ENCODE data around the gene UBE2N.

The UBE2N gene

GRCh38 chr12:93460902-93461301, 19.2 kb upstream of the UBE2N start:
- Histone ChIP-seq H3K4me1 (ENCODE audit: control insufficient read depth, low read depth, low read length) (no peaks in the 10 kb centered on the region), H3K27me3 (ENCODE audit: control insufficient read depth, insufficient read depth, low read length) (no peaks in the 10 kb centered on the region), H3K9ac (ENCODE audit: low read length) (no peak overlapping the region), H3K4me3 (ENCODE audit: low read length) (no peak overlapping the region), H3K9me3 (ENCODE audit: control insufficient read depth, low read depth, low read length) (no peaks in the 10 kb centered on the region), H3K27ac (ENCODE audit: low read length) (no peak overlapping the region), H3K36me3 (ENCODE audit: control insufficient read depth, low read depth, low read length) (no peaks in the 10 kb centered on the region)

- Histone ChIP-seq H3K4me1 (ENCODE audit: control insufficient read depth, low read depth, low read length) (no peaks in the 10 kb centered on the region), H3K9me3 (ENCODE audit: control insufficient read depth, low read depth, low read length) (no peaks in the 10 kb centered on the region), H3K27me3 (ENCODE audit: control insufficient read depth, insufficient read depth, low read length) (no peaks in the 10 kb centered on the region), H3K9ac (ENCODE audit: low read length) (no peak overlapping the region), H3K36me3 (ENCODE audit: control insufficient read depth, low read depth, low read length) (no peaks in the 10 kb centered on the region), H3K4me3 (ENCODE audit: low read length) (no peak overlapping the region), H3K27ac (ENCODE audit: low read length) (no peak overlapping the region)
Observed at GRCh38 chr12:93460003-93460402, 18.3 kb upstream of the UBE2N start.

- no peaks in the 10 kb centered on the region for H3K9me3 ChIP-seq (ENCODE audit: control insufficient read depth, low read depth, low read length)
Observed at GRCh38 chr12:93459097-93459496, 17.4 kb upstream of the UBE2N start.

GRCh38 chr12:93456077-93456476, 14.3 kb upstream of the UBE2N start:
- Histone ChIP-seq H3K4me1 (ENCODE audit: control insufficient read depth, low read depth, low read length) (no peaks in the 10 kb centered on the region), H3K9me3 (ENCODE audit: control insufficient read depth, low read depth, low read length) (no peaks in the 10 kb centered on the region), H3K27me3 (ENCODE audit: control insufficient read depth, insufficient read depth, low read length) (no peaks in the 10 kb centered on the region), H3K9ac (ENCODE audit: low read length) (no peak overlapping the region), H3K4me3 (ENCODE audit: low read length) (no peak overlapping the region), H3K36me3 (ENCODE audit: control insufficient read depth, low read depth, low read length) (no peaks in the 10 kb centered on the region), H3K27ac (ENCODE audit: low read length) (no peak overlapping the region)

More at GRCh38 chr12:93459097-93459496, 17.4 kb upstream of the UBE2N start:
- Histone ChIP-seq H3K36me3 (ENCODE audit: control insufficient read depth, low read depth, low read length) (no peaks in the 10 kb centered on the region), H3K27ac (ENCODE audit: low read length) (no peak overlapping the region), H3K4me3 (ENCODE audit: low read length) (no peak overlapping the region), H3K4me1 (ENCODE audit: control insufficient read depth, low read depth, low read length) (no peaks in the 10 kb centered on the region), H3K9ac (ENCODE audit: low read length) (no peak overlapping the region), H3K27me3 (ENCODE audit: control insufficient read depth, insufficient read depth, low read length) (no peaks in the 10 kb centered on the region)

- Histone ChIP-seq H3K36me3 (ENCODE audit: control insufficient read depth, low read depth, low read length) (no peaks in the 10 kb centered on the region), H3K9me3 (ENCODE audit: control insufficient read depth, low read depth, low read length) (no peaks in the 10 kb centered on the region), H3K4me3 (ENCODE audit: low read length) (no peak overlapping the region), H3K27ac (ENCODE audit: low read length) (no peak overlapping the region), H3K27me3 (ENCODE audit: control insufficient read depth, insufficient read depth, low read length) (no peaks in the 10 kb centered on the region), H3K9ac (ENCODE audit: low read length) (no peak overlapping the region), H3K4me1 (ENCODE audit: control insufficient read depth, low read depth, low read length) (no peaks in the 10 kb centered on the region)
Observed at GRCh38 chr12:93453633-93454032, 11.9 kb upstream of the UBE2N start.

- no peaks in the 10 kb centered on the region for H3K27me3 ChIP-seq (ENCODE audit: control insufficient read depth, insufficient read depth, low read length)
- H3K27ac ChIP-seq (ENCODE audit: low read length): no peak overlapping the region
- H3K4me1 ChIP-seq (ENCODE audit: control insufficient read depth, low read depth, low read length): no peaks in the 10 kb centered on the region
Observed at GRCh38 chr12:93451423-93452158, 9.8 kb upstream of the UBE2N start.

GRCh38 chr12:93449277-93449676, 7.5 kb upstream of the UBE2N start:
- H3K4me1 ChIP-seq (ENCODE audit: control insufficient read depth, low read depth, low read length): no peaks in the 10 kb centered on the region
- no peaks in the 10 kb centered on the region for H3K27me3 ChIP-seq (ENCODE audit: control insufficient read depth, insufficient read depth, low read length)
- no peak overlapping the region for H3K9ac ChIP-seq (ENCODE audit: low read length)
- H3K36me3 ChIP-seq (ENCODE audit: control insufficient read depth, low read depth, low read length): no peaks in the 10 kb centered on the region
- no peak overlapping the region for H3K4me3 ChIP-seq (ENCODE audit: low read length)
- H3K27ac ChIP-seq (ENCODE audit: low read length): no peak overlapping the region
- no peaks in the 10 kb centered on the region for H3K9me3 ChIP-seq (ENCODE audit: control insufficient read depth, low read depth, low read length)

More at GRCh38 chr12:93451423-93452158, 9.8 kb upstream of the UBE2N start:
- H3K4me3 ChIP-seq (ENCODE audit: low read length): no peak overlapping the region
- H3K36me3 ChIP-seq (ENCODE audit: control insufficient read depth, low read depth, low read length): no peaks in the 10 kb centered on the region
- no peak overlapping the region for H3K9ac ChIP-seq (ENCODE audit: low read length)
- no peaks in the 10 kb centered on the region for H3K9me3 ChIP-seq (ENCODE audit: control insufficient read depth, low read depth, low read length)

GRCh38 chr12:93448796-93449195, 7.0 kb upstream of the UBE2N start:
- no peaks in the 10 kb centered on the region for H3K4me1 ChIP-seq (ENCODE audit: control insufficient read depth, low read depth, low read length)
- no peaks in the 10 kb centered on the region for H3K9me3 ChIP-seq (ENCODE audit: control insufficient read depth, low read depth, low read length)
- no peak overlapping the region for H3K4me3 ChIP-seq (ENCODE audit: low read length)
- no peaks in the 10 kb centered on the region for H3K27me3 ChIP-seq (ENCODE audit: control insufficient read depth, insufficient read depth, low read length)
- no peak overlapping the region for H3K27ac ChIP-seq (ENCODE audit: low read length)
- no peak overlapping the region for H3K9ac ChIP-seq (ENCODE audit: low read length)
- no peaks in the 10 kb centered on the region for H3K36me3 ChIP-seq (ENCODE audit: control insufficient read depth, low read depth, low read length)

GRCh38 chr12:93447555-93448290, 6.0 kb upstream of the UBE2N start:
- no peaks in the 10 kb centered on the region for H3K9me3 ChIP-seq (ENCODE audit: control insufficient read depth, low read depth, low read length)
- no peak overlapping the region for H3K27ac ChIP-seq (ENCODE audit: low read length)
- H3K36me3 ChIP-seq (ENCODE audit: control insufficient read depth, low read depth, low read length): no peaks in the 10 kb centered on the region
- H3K4me1 ChIP-seq (ENCODE audit: control insufficient read depth, low read depth, low read length): peaks cover 5% of the 10 kb centered on the region
- H3K9ac ChIP-seq (ENCODE audit: low read length): no peak overlapping the region
- H3K4me3 ChIP-seq (ENCODE audit: low read length): no peak overlapping the region
- H3K27me3 ChIP-seq (ENCODE audit: control insufficient read depth, insufficient read depth, low read length): no peaks in the 10 kb centered on the region

- no peak overlapping the region for H3K9ac ChIP-seq (ENCODE audit: low read length)
- H3K4me1 ChIP-seq (ENCODE audit: control insufficient read depth, low read depth, low read length): peaks cover 18% of the 10 kb centered on the region
- H3K36me3 ChIP-seq (ENCODE audit: control insufficient read depth, low read depth, low read length): no peaks in the 10 kb centered on the region
- no peak overlapping the region for H3K4me3 ChIP-seq (ENCODE audit: low read length)
- no peaks in the 10 kb centered on the region for H3K27me3 ChIP-seq (ENCODE audit: control insufficient read depth, insufficient read depth, low read length)
- no peaks in the 10 kb centered on the region for H3K9me3 ChIP-seq (ENCODE audit: control insufficient read depth, low read depth, low read length)
- no peak overlapping the region for H3K27ac ChIP-seq (ENCODE audit: low read length)
Observed at GRCh38 chr12:93443576-93443975, 1.8 kb upstream of the UBE2N start.

- no peaks in the 10 kb centered on the region for H3K36me3 ChIP-seq (ENCODE audit: control insufficient read depth, low read depth, low read length)
- H3K9ac ChIP-seq (ENCODE audit: low read length): peak overlapping the region; percentile 87
- H3K4me3 ChIP-seq (ENCODE audit: low read length): peak overlapping the region; percentile 88
- peak overlapping the region; percentile 86 for H3K27ac ChIP-seq (ENCODE audit: low read length)
- H3K4me1 ChIP-seq (ENCODE audit: control insufficient read depth, low read depth, low read length): peaks cover 18% of the 10 kb centered on the region
- H3K27me3 ChIP-seq (ENCODE audit: control insufficient read depth, insufficient read depth, low read length): no peaks in the 10 kb centered on the region
- no peaks in the 10 kb centered on the region for H3K9me3 ChIP-seq (ENCODE audit: control insufficient read depth, low read depth, low read length)
Observed at GRCh38 chr12:93442411-93443340, 929 bp upstream of the UBE2N start.
